Right lobe of liver (tissue), 6 donors: ENCODE results near the gene ROR2. TPM values are rescaled to one million over a fixed set of nuclear protein-coding genes. Genes with fewer than 3 reads are reported as not detected.
A peak's percentile ranks its signal among the peaks of the same experiment; 100 is the strongest.
"Not testable (repeated sequence)": the region's sequence is repeated elsewhere in the genome, so short reads cannot be mapped to it uniquely, and the experiment has no call there.

ENCODE experiments used
- ATAC-seq, 4 donors: fragments of 200-7000 bp; cut with Tn5 transposase; one replicate each; pipeline ENCODE4 v1.9.1; 2020; ENCODE audit warnings: mild to moderate bottlenecking in 4 of 4, moderate library complexity in 4 of 4
- DNase-seq, 3 donors: peaks; one replicate each; pipeline ENCODE4 v3.0.0-alpha.2; 2020
- H3K27ac ChIP-seq, 3 donors: fragments of 200-600 bp; one replicate each; pipeline ENCODE4 v1.8.0; 2022
- H3K27me3 ChIP-seq, 2 donors: fragments of 200-600 bp; one replicate each; pipeline ENCODE4 v1.8.0; 2022
- H3K36me3 ChIP-seq, 4 donors: fragments of 200-600 bp; sonication (generic) in 1 of 4; one replicate each; pipeline versions ENCODE4 v1.5.1 to v1.8.0; 2017 to 2022; ENCODE audit warnings: control low read depth in 1 of 4
- H3K4me1 ChIP-seq, 4 donors: fragments of 200-600 bp; sonication (generic) in 1 of 4; one replicate each; pipeline versions ENCODE4 v1.5.1 to v1.8.0; 2017 to 2022; ENCODE audit warnings: control low read depth in 1 of 4
- H3K4me3 ChIP-seq, 3 donors: fragments of 200-600 bp; one replicate each; pipeline ENCODE4 v1.8.0; 2022
- H3K9me3 ChIP-seq, 4 donors: fragments of 200-600 bp; sonication (generic) in 1 of 4; one replicate each; pipeline versions ENCODE4 v1.5.1 to v1.8.0; 2017 to 2022; ENCODE audit warnings: control low read depth in 1 of 4
- CTCF ChIP-seq, 4 donors: fragments of 200-600 bp in 3 of 4; fragments of 450-650 bp in 1 of 4; IDR thresholded peaks; one replicate each; pipeline versions ENCODE4 v1.5.1 to v1.8.0; 2016 to 2022; ENCODE audit warnings: antibody characterized with exemption in 4 of 4, mild to moderate bottlenecking in 2 of 4
- POLR2A ChIP-seq: fragments of 450-650 bp; IDR thresholded peaks from one replicate; pipeline ENCODE4 v1.6.1; 2017; ENCODE audit warnings: antibody characterized with exemption, mild to moderate bottlenecking
- WGBS: methylation state at CpG from one replicate; pipeline ENCODE4 v1.1.6; 2018; ENCODE audit warnings: low coverage, low lambda C conversion rate; ENCODE audit not compliant: insufficient coverage; ENCODE audit errors: missing lambda C conversion rate; 5-methylcytosine and 5-hydroxymethylcytosine counted together
- intact Hi-C, 2 donors: fragments of 100-400 bp; cut with DNase I; formaldehyde crosslinking; loops; one replicate each; pipeline versions ENCODE4 v1.11.2 to v1.14.1; 2022
- total RNA-seq, 6 experiments: library from RNA; depleted of rRNA in 2 of 6; stranded (reverse); fragments of >200 nt in 2 of 6; fragmentation: NEBNext Ultra II Directional in 3 of 6; extraction: Animal tissue kit (Norgen Biotek cat#: 25700) in 3 of 6; gene quantifications; one replicate each; pipeline versions ENCODE4 v1.1.0 to v1.2.4, GENCODE V29; 2016 to 2023
- donor health status: DM: no; HTN: yes; CAD: no.
- donor health status: DM: no; HTN: no; CAD: no.
- donor health status: DM: no; HTN: no; CAD: no.
- donor health status: DM: no; HTN: yes; CAD: no.
- donor health status: DM: no; HTN: yes; CAD: no.

The ROR2 gene
- total RNA-seq, 6 experiments from 2014 or later, result 0.12 to 1.2 (median 0.49) TPM; not detected in 1

- 61% methylated on average over 4 of the region's 5 CpGs for WGBS
Measured at GRCh38 chr9:91802391-91802790, 147.6 kb downstream of the ROR2 start.

GRCh38 chr9:91800473-91801030 lies 149.5 kb downstream of the ROR2 start:
- no peak for ATAC-seq
- no peak overlapping the region for H3K4me3 ChIP-seq
- WGBS, result 64% methylated on average over 8 of the region's 12 CpGs
- intact Hi-C loops, result no loop called here
- TF ChIP-seq POLR2A, result no peak
- no peak for TF ChIP-seq CTCF (IDR thresholded peaks at IDR 0.05)
- H3K4me1 ChIP-seq, result no peaks in the 10 kb centered on the region
- H3K36me3 ChIP-seq, result no peaks in the 10 kb centered on the region
- H3K27ac ChIP-seq, result no peak overlapping the region
- no peaks in the 10 kb centered on the region for H3K27me3 ChIP-seq
- no peak for DNase-seq
- no peaks in the 10 kb centered on the region for H3K9me3 ChIP-seq

More at GRCh38 chr9:91802391-91802790, 147.6 kb downstream of the ROR2 start:
- no peak overlapping the region for H3K4me3 ChIP-seq
- DNase-seq (no peak), ATAC-seq (no peak)
- TF ChIP-seq CTCF (IDR thresholded peaks at IDR 0.05) (no peak), POLR2A (no peak)
- H3K36me3 ChIP-seq, result no peaks in the 10 kb centered on the region
- H3K9me3 ChIP-seq, result no peaks in the 10 kb centered on the region
- no peaks in the 10 kb centered on the region for H3K4me1 ChIP-seq
- intact Hi-C loops, result no loop called here
- no peak overlapping the region for H3K27ac ChIP-seq
- H3K27me3 ChIP-seq, result no peaks in the 10 kb centered on the region

GRCh38 chr9:91799113-91799744 lies 150.8 kb downstream of the ROR2 start:
- peak in 1 of 3 donors; percentile 27 for DNase-seq
- Histone ChIP-seq H3K9me3 (no peaks in the 10 kb centered on the region), H3K27me3 (no peaks in the 10 kb centered on the region), H3K36me3 (no peaks in the 10 kb centered on the region), H3K4me3 (no peak overlapping the region), H3K4me1 (no peaks in the 10 kb centered on the region), H3K27ac (no peak overlapping the region)
- intact Hi-C loops, result no loop called here
- WGBS, result 80% methylated on average over 2 of the region's 10 CpGs
- peak in 1 of 4 donors; percentile 16 for ATAC-seq
- TF ChIP-seq POLR2A (no peak), CTCF (IDR thresholded peaks at IDR 0.05) (no peak)

GRCh38 chr9:91798273-91799112 lies 151.5 kb downstream of the ROR2 start:
- WGBS, result 80% methylated on average over 3 of the region's 14 CpGs
- H3K4me1 ChIP-seq, ATAC-seq, H3K4me3 ChIP-seq, H3K36me3 ChIP-seq, intact Hi-C loops, H3K27ac ChIP-seq, H3K9me3 ChIP-seq, H3K27me3 ChIP-seq: not testable (repeated sequence)
- peak in 1 of 3 donors; percentile 10 for DNase-seq

- ATAC-seq, H3K4me3 ChIP-seq, H3K9me3 ChIP-seq, H3K36me3 ChIP-seq, DNase-seq, H3K27ac ChIP-seq, intact Hi-C loops, H3K4me1 ChIP-seq, H3K27me3 ChIP-seq: not testable (repeated sequence)
- no CpG with 5 or more reads among the region's 2 CpGs for WGBS
Measured at GRCh38 chr9:91797517-91797916, 152.5 kb downstream of the ROR2 start.

GRCh38 chr9:91796516-91796915 lies 153.5 kb downstream of the ROR2 start:
- H3K36me3 ChIP-seq, intact Hi-C loops, H3K4me1 ChIP-seq, H3K27ac ChIP-seq, H3K27me3 ChIP-seq, H3K4me3 ChIP-seq, ATAC-seq, H3K9me3 ChIP-seq: not testable (repeated sequence)
- DNase-seq, result peak in 1 of 3 donors; percentile 33
- 93% methylated on average over 2 of the region's 4 CpGs for WGBS
